Measurements from ENCODE around the gene EYS.

DNA sequence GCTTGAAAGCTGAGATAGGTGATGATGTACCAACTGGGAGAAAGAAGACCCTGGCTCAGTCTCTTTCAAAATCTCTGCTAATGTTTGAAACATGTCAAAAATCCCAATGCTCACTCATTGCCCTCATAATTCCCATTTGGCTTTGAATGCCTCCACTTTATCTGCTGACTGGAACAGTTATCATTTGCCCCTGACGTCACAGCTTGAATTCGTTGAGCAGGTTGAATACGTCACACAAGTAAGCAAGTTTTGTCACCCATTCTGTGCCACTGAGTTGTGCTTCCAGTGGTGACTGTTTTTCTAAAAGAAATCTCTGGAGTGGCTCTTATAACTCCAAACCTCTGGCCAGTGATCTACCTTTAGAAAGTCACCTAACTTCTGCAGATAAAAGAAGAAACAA is 991.4 kb downstream of the EYS start:
- TF ChIP-seq, protein P1, sequence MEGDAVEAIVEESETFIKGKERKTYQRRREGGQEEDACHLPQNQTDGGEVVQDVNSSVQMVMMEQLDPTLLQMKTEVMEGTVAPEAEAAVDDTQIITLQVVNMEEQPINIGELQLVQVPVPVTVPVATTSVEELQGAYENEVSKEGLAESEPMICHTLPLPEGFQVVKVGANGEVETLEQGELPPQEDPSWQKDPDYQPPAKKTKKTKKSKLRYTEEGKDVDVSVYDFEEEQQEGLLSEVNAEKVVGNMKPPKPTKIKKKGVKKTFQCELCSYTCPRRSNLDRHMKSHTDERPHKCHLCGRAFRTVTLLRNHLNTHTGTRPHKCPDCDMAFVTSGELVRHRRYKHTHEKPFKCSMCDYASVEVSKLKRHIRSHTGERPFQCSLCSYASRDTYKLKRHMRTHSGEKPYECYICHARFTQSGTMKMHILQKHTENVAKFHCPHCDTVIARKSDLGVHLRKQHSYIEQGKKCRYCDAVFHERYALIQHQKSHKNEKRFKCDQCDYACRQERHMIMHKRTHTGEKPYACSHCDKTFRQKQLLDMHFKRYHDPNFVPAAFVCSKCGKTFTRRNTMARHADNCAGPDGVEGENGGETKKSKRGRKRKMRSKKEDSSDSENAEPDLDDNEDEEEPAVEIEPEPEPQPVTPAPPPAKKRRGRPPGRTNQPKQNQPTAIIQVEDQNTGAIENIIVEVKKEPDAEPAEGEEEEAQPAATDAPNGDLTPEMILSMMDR (conservative IDR thresholded peaks at IDR 0.05), result no peak
- no peak for TF ChIP-seq ZFX (IDR thresholded peaks at IDR 0.05)

All from C4-2B (cell line).